HT1080 (cell line): ENCODE data around the gene FGF1. TPM values are rescaled to one million over a fixed set of nuclear protein-coding genes. Genes with fewer than 3 reads are reported as not detected.

Source experiments
- DNase-seq: peaks from one replicate; pipeline ENCODE4 v3.0.0-alpha.2; 2015; ENCODE audit warnings: low read depth
- total RNA-seq: library from RNA; depleted of rRNA; stranded (reverse); fragments of >200 nt; shearing (Covaris generic); gene quantifications from 2 replicates; pipeline ENCODE4 v1.2.3, GENCODE V29; 2014; rRNA removed

The FGF1 gene
- total RNA-seq, 1 experiment from 2014 or later: 7.2 TPM

DNA sequence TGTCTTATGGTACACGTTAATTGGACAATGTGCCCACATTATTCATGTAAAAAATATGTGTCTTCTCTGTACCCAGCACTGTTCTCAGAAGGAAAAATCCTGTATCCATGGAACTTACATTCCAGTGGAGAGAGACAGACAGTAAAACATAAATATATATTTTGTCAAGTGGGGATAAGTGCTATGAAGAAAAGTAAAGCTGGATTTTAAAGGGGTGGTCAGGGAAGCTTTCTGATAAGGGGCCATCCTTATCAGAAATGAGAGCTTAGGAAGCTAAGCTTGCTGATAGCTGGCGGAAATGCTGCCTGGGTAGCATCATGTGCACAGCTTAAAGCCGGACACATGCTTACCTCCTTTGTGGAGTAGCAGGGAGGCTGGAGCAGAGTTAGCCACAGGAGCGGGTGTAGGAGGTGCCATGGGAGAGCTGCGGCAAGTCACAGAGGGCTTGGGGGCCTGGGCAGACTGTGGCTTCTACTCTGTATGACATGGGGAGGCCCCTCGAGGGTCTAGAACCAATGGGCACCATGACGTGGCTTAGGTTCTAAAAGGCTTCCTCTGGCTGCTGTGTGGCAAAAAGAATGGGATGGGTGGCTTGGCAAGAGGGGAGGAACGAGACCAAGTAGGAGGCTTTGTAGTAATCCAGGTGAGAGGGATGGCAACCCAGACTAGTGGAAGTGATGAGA lies 141.7 kb downstream of the FGF1 start:
- no peak for DNase-seq

DNA sequence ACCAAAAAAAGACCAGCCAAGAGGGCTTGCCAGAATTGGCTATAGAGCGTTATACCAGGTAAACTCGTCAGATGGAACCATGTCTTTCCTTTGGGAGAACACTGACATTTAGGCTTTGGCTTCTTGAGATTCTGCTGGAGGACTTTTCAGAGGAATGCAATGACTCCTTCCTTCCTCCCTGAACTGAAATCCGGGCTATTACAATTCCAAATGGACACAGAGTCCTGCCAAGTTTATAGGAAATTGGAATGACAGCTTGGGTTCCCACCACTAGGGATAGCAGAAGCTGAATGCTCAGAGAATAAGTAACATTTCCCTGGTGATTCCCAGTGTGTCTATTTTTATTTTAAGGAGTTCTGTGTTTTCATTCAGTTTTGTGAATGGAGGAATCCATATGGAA lies 143.0 kb downstream of the FGF1 start:
- peak; percentile 18 for DNase-seq

Other genes with a start within 250 kb of the FGF1 start
- 4.8 and 9.9 TPM in 2 replicates for gene ARHGAP26, start 84.3 kb upstream of the FGF1 start, total RNA-seq